ENCODE measurements around the gene KIFC3. TPM values are rescaled to one million over a fixed set of nuclear protein-coding genes. Genes with fewer than 3 reads are reported as not detected.

The KIFC3 gene
- total RNA-seq, 1 experiment from 2014 or later: 64.6 TPM

- BruUV-seq (replicated peaks): no TSS peak
Measured at GRCh38 chr16:57745768-57746167, 56.5 kb downstream of the KIFC3 start.

GRCh38 chr16:57744642-57744903 lies 57.7 kb downstream of the KIFC3 start:
- no TSS peak for BruUV-seq (replicated peaks)
- CTCF ChIA-PET: no interaction called here
- intact Hi-C loops (cut with micrococcal nuclease; ENCODE audit: unreplicated experiment): no loop called here
- Mint-ChIP-seq H3K27ac (ENCODE audit: unreplicated experiment) (no peak overlapping the region), H3K27me3 (ENCODE audit: unreplicated experiment) (no peaks in the 10 kb centered on the region), H3K36me3 (ENCODE audit: insufficient read depth, unreplicated experiment) (no peaks in the 10 kb centered on the region), H3K9me3 (ENCODE audit: low read depth, unreplicated experiment) (no peaks in the 10 kb centered on the region), H3K4me3 (ENCODE audit: low read depth, unreplicated experiment) (no peak overlapping the region), H3K4me1 (ENCODE audit: low read depth, unreplicated experiment) (no peaks in the 10 kb centered on the region)
- no peak for TF ChIP-seq CTCF (IDR thresholded peaks at IDR 0.05; ENCODE audit: unreplicated experiment)
- no peak for DNase-seq

More at GRCh38 chr16:57745768-57746167, 56.5 kb downstream of the KIFC3 start:
- no peaks in the 10 kb centered on the region for H3K36me3 Mint-ChIP-seq (ENCODE audit: insufficient read depth, unreplicated experiment)
- CTCF ChIA-PET: no interaction called here
- H3K9me3 Mint-ChIP-seq (ENCODE audit: low read depth, unreplicated experiment): no peaks in the 10 kb centered on the region
- H3K27ac Mint-ChIP-seq (ENCODE audit: unreplicated experiment): no peak overlapping the region
- H3K27me3 Mint-ChIP-seq (ENCODE audit: unreplicated experiment): no peaks in the 10 kb centered on the region
- intact Hi-C loops (cut with micrococcal nuclease; ENCODE audit: unreplicated experiment): no loop called here
- DNase-seq: no peak
- no peaks in the 10 kb centered on the region for H3K4me1 Mint-ChIP-seq (ENCODE audit: low read depth, unreplicated experiment)
- TF ChIP-seq CTCF (IDR thresholded peaks at IDR 0.05; ENCODE audit: unreplicated experiment): no peak
- H3K4me3 Mint-ChIP-seq (ENCODE audit: low read depth, unreplicated experiment): no peak overlapping the region

GRCh38 chr16:57743886-57744641 lies 58.2 kb downstream of the KIFC3 start:
- intact Hi-C loops (cut with micrococcal nuclease; ENCODE audit: unreplicated experiment): no loop called here
- no peaks in the 10 kb centered on the region for H3K9me3 Mint-ChIP-seq (ENCODE audit: low read depth, unreplicated experiment)
- H3K4me3 Mint-ChIP-seq (ENCODE audit: low read depth, unreplicated experiment): no peak overlapping the region
- DNase-seq: no peak
- H3K27ac Mint-ChIP-seq (ENCODE audit: unreplicated experiment): no peak overlapping the region
- no peaks in the 10 kb centered on the region for H3K4me1 Mint-ChIP-seq (ENCODE audit: low read depth, unreplicated experiment)
- no peaks in the 10 kb centered on the region for H3K27me3 Mint-ChIP-seq (ENCODE audit: unreplicated experiment)
- CTCF ChIA-PET: no interaction called here
- H3K36me3 Mint-ChIP-seq (ENCODE audit: insufficient read depth, unreplicated experiment): no peaks in the 10 kb centered on the region
- no TSS peak for BruUV-seq (replicated peaks)
- no peak for TF ChIP-seq CTCF (IDR thresholded peaks at IDR 0.05; ENCODE audit: unreplicated experiment)

GRCh38 chr16:57743458-57743857 lies 58.8 kb downstream of the KIFC3 start:
- intact Hi-C loops (cut with micrococcal nuclease; ENCODE audit: unreplicated experiment): no loop called here
- H3K9me3 Mint-ChIP-seq (ENCODE audit: low read depth, unreplicated experiment): no peaks in the 10 kb centered on the region
- CTCF ChIA-PET: no interaction called here
- BruUV-seq (replicated peaks): no TSS peak
- no peaks in the 10 kb centered on the region for H3K36me3 Mint-ChIP-seq (ENCODE audit: insufficient read depth, unreplicated experiment)
- no peaks in the 10 kb centered on the region for H3K27me3 Mint-ChIP-seq (ENCODE audit: unreplicated experiment)
- no peak overlapping the region for H3K27ac Mint-ChIP-seq (ENCODE audit: unreplicated experiment)
- H3K4me1 Mint-ChIP-seq (ENCODE audit: low read depth, unreplicated experiment): no peaks in the 10 kb centered on the region
- no peak for TF ChIP-seq CTCF (IDR thresholded peaks at IDR 0.05; ENCODE audit: unreplicated experiment)
- H3K4me3 Mint-ChIP-seq (ENCODE audit: low read depth, unreplicated experiment): no peak overlapping the region
- no peak for DNase-seq

All from Calu3 (cell line).